ENCODE measurements around the gene ADCY3. TPM values are rescaled to one million over a fixed set of nuclear protein-coding genes. Genes with fewer than 3 reads are reported as not detected.

ADCY3 gene
- total RNA-seq, 1 experiment from 2014 or later, result 39.5 TPM

DNA sequence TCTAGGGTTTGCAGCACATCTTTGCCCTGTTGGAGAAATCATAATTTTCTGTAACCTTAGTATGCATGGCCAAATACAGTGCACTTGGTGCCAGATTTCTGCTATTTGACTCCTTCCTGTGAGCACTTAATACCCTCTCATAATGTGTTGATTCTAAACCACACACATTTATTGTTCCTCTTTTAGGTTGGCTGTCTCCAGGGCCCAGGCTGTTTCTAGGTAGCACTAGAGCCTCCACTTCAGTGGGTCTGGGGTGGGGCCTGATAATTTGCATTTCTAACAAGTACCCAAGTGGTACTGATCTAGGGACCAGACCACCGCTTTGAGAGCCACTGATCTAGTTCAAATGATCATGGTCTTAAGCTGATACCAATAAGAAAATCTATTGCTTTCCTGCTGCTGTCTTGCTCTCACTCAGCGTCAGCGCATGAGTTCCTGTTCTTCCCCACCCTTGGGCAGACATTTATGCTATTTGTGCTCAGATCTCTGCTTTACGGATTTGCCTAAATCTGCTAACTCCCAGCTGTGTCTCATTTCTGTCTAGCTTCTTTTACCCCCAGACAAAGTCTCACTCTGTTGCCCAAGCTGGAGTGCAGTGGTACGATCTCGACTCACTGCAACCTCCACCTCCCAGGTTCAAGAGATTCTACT is 134.2 kb downstream of the ADCY3 start:
- no peaks in the 10 kb centered on the region for H3K9me3 ChIP-seq (ENCODE audit: control insufficient read depth, low read depth, low read length)
- H2BK15ac ChIP-seq (ENCODE audit: low read depth, low read length), result no peak overlapping the region
- H3K4me2 ChIP-seq (ENCODE audit: insufficient read depth, insufficient read length, low read length), result no peak overlapping the region
- H2AFZ ChIP-seq (ENCODE audit: low read length), result no peak overlapping the region
- no peaks in the 10 kb centered on the region for H3K79me1 ChIP-seq (ENCODE audit: insufficient read depth, low read depth, low read length, poor library complexity, severe bottlenecking)
- no peak overlapping the region for H2BK12ac ChIP-seq (ENCODE audit: insufficient read length, low read depth, low read length)
- H3K23ac ChIP-seq (ENCODE audit: insufficient read length, low read depth, low read length), result no peak overlapping the region
- no CpG with 5 or more reads among the region's 6 CpGs for WGBS (ENCODE audit: extremely low coverage, insufficient read length, low lambda C conversion rate)
- no peak overlapping the region for H3K56ac ChIP-seq (ENCODE audit: insufficient read length, low read depth, low read length)
- no peak overlapping the region for H4K8ac ChIP-seq (replicated peaks; ENCODE audit: insufficient read length, low read depth, low read length)
- H3K79me2 ChIP-seq (ENCODE audit: insufficient read depth, low read length), result no peaks in the 10 kb centered on the region
- TF ChIP-seq, protein P1, sequence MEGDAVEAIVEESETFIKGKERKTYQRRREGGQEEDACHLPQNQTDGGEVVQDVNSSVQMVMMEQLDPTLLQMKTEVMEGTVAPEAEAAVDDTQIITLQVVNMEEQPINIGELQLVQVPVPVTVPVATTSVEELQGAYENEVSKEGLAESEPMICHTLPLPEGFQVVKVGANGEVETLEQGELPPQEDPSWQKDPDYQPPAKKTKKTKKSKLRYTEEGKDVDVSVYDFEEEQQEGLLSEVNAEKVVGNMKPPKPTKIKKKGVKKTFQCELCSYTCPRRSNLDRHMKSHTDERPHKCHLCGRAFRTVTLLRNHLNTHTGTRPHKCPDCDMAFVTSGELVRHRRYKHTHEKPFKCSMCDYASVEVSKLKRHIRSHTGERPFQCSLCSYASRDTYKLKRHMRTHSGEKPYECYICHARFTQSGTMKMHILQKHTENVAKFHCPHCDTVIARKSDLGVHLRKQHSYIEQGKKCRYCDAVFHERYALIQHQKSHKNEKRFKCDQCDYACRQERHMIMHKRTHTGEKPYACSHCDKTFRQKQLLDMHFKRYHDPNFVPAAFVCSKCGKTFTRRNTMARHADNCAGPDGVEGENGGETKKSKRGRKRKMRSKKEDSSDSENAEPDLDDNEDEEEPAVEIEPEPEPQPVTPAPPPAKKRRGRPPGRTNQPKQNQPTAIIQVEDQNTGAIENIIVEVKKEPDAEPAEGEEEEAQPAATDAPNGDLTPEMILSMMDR (conservative IDR thresholded peaks at IDR 0.05), result no peak
- H3K4me1 Mint-ChIP-seq, result peaks cover 5 to 7% of the 10 kb centered on the region in 2 experiments
- no peaks in the 10 kb centered on the region for H4K20me1 ChIP-seq (ENCODE audit: control insufficient read depth, insufficient read depth, insufficient read length)
- no peak overlapping the region for H3T11ph ChIP-seq (ENCODE audit: low read length)
- H2BK120ac ChIP-seq (ENCODE audit: low read depth, low read length, poor library complexity, severe bottlenecking), result no peak overlapping the region
- no peak overlapping the region for H3K4ac ChIP-seq (ENCODE audit: low read depth, low read length)
- no peaks in the 10 kb centered on the region for H3K9me3 Mint-ChIP-seq
- no peaks in the 10 kb centered on the region for H3K4me1 ChIP-seq (ENCODE audit: insufficient read depth, low read length)
- no peak overlapping the region for H3K27ac ChIP-seq (ENCODE audit: insufficient read length, low read depth, low read length)
- H3K4me3 Mint-ChIP-seq, result no peak overlapping the region
- H3K27ac Mint-ChIP-seq, result no peak overlapping the region
- no peak overlapping the region for H3K18ac ChIP-seq (ENCODE audit: insufficient read length, low read depth, low read length)
- DNase-seq, result no peak
- H3K27me3 Mint-ChIP-seq (ENCODE audit: low read depth), result no peaks in the 10 kb centered on the region; the same call in 1 of the 2 replicates
- no peaks in the 10 kb centered on the region for H3K23me2 ChIP-seq (ENCODE audit: insufficient read length, low read depth, low read length, poor library complexity, severe bottlenecking)
- no peak overlapping the region for H3K9ac ChIP-seq (ENCODE audit: extremely low read depth, insufficient read length, low read length)
- no peak overlapping the region for H2AK5ac ChIP-seq (ENCODE audit: insufficient read length, low read length)
- no peak overlapping the region for H2BK20ac ChIP-seq (ENCODE audit: low read depth, low read length, poor library complexity, severe bottlenecking)
- no peak overlapping the region for H4K5ac ChIP-seq (ENCODE audit: insufficient read length, low read depth, low read length)
- no peak overlapping the region for H2BK5ac ChIP-seq (ENCODE audit: insufficient read length, low read length)
- no peak overlapping the region for H4K91ac ChIP-seq (ENCODE audit: insufficient read length, low read depth, low read length)
- no peak overlapping the region for H3K14ac ChIP-seq (ENCODE audit: insufficient read depth, low read length)
- no peaks in the 10 kb centered on the region for H3K27me3 ChIP-seq (ENCODE audit: insufficient read depth, low read length)
- H3K36me3 Mint-ChIP-seq (ENCODE audit: insufficient read depth in 1 of 3, low read depth in 3 of 3), result peaks cover 3 to 20% (median 9%) of the 10 kb centered on the region in 3 experiments; a peak in 5 of 7 replicates

Measured in H9 (cell line).